ENCODE measurements around the gene PRKCI. TPM values are rescaled to one million over a fixed set of nuclear protein-coding genes. Genes with fewer than 3 reads are reported as not detected.

The PRKCI gene
- total RNA-seq, 4 donors from 2014 or later = 10.5 to 20.9 (median 14.0) TPM

GRCh38 chr3:170247875-170248274 is 25.7 kb downstream of the PRKCI start:
- Histone ChIP-seq H3K27ac (no peak overlapping the region), H3K4me1 (no peaks in the 10 kb centered on the region), H3K27me3 (no peaks in the 10 kb centered on the region), H3K36me3 (peaks cover 0 to 9% of the 10 kb centered on the region in 2 donors), H3K9me3 (no peaks in the 10 kb centered on the region), H3K4me3 (no peak overlapping the region)
- intact Hi-C loops (cut with DNase I; ENCODE audit: low total_unique reads) (no loop called here), in situ Hi-C loops (cut with MboI; ENCODE audit: low sequenced_read_pairs in 4 of 4) (no loop called here)
- ATAC-seq = no peak
- TF ChIP-seq, protein P1, sequence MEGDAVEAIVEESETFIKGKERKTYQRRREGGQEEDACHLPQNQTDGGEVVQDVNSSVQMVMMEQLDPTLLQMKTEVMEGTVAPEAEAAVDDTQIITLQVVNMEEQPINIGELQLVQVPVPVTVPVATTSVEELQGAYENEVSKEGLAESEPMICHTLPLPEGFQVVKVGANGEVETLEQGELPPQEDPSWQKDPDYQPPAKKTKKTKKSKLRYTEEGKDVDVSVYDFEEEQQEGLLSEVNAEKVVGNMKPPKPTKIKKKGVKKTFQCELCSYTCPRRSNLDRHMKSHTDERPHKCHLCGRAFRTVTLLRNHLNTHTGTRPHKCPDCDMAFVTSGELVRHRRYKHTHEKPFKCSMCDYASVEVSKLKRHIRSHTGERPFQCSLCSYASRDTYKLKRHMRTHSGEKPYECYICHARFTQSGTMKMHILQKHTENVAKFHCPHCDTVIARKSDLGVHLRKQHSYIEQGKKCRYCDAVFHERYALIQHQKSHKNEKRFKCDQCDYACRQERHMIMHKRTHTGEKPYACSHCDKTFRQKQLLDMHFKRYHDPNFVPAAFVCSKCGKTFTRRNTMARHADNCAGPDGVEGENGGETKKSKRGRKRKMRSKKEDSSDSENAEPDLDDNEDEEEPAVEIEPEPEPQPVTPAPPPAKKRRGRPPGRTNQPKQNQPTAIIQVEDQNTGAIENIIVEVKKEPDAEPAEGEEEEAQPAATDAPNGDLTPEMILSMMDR (IDR thresholded peaks at IDR 0.05 in 4 of 5, conservative IDR thresholded peaks at IDR 0.05 in 1 of 5) = no peak
- no peak for TF ChIP-seq POLR2A (IDR thresholded peaks at IDR 0.05)
- DNase-seq = no peak

GRCh38 chr3:170256597-170256996 is 34.4 kb downstream of the PRKCI start:
- no peak for DNase-seq
- Histone ChIP-seq H3K36me3 (peaks cover 0 to 12% of the 10 kb centered on the region in 2 donors), H3K27me3 (no peaks in the 10 kb centered on the region), H3K4me3 (no peak overlapping the region), H3K27ac (no peak overlapping the region), H3K9me3 (no peaks in the 10 kb centered on the region), H3K4me1 (no peaks in the 10 kb centered on the region)
- TF ChIP-seq, protein P1 (IDR thresholded peaks at IDR 0.05 in 4 of 5, conservative IDR thresholded peaks at IDR 0.05 in 1 of 5) = no peak
- no peak for TF ChIP-seq POLR2A (IDR thresholded peaks at IDR 0.05)
- intact Hi-C loops (cut with DNase I; ENCODE audit: low total_unique reads) (no loop called here), in situ Hi-C loops (cut with MboI; ENCODE audit: low sequenced_read_pairs in 4 of 4) (no loop called here)
- ATAC-seq = no peak

GRCh38 chr3:170257145-170257544 is 34.9 kb downstream of the PRKCI start:
- Histone ChIP-seq H3K36me3 (peaks cover 0 to 12% of the 10 kb centered on the region in 2 donors), H3K4me1 (no peaks in the 10 kb centered on the region), H3K9me3 (no peaks in the 10 kb centered on the region), H3K27me3 (no peaks in the 10 kb centered on the region), H3K27ac (no peak overlapping the region), H3K4me3 (no peak overlapping the region)
- intact Hi-C loops (cut with DNase I; ENCODE audit: low total_unique reads) (no loop called here), in situ Hi-C loops (cut with MboI; ENCODE audit: low sequenced_read_pairs in 4 of 4) (no loop called here)
- TF ChIP-seq POLR2A (IDR thresholded peaks at IDR 0.05) = no peak
- TF ChIP-seq, protein P1 (IDR thresholded peaks at IDR 0.05 in 4 of 5, conservative IDR thresholded peaks at IDR 0.05 in 1 of 5) = no peak
- no peak for DNase-seq
- ATAC-seq = no peak

DNA sequence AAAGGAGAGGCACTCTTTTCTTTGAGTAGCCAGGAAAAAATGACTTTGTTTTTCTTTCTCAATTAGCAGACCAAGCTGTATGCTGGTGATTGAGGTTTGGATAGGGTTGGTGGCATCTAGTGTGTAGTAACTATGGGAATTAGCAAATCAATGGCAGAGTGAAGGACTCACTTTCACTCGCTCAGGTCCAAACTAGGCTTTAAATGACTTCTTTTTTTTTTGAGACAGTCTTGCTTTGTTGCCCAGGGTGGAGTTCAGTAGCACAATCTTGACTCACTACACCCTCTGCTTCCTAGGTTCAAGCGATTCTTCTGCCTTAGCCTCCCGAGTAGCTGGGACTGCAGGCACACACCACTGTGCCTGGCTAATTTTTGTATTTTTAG is 35.9 kb downstream of the PRKCI start:
- TF ChIP-seq, protein P1 (IDR thresholded peaks at IDR 0.05 in 4 of 5, conservative IDR thresholded peaks at IDR 0.05 in 1 of 5) = no peak
- TF ChIP-seq POLR2A (IDR thresholded peaks at IDR 0.05) = no peak
- peaks cover 0 to 12% of the 10 kb centered on the region in 2 donors for H3K36me3 ChIP-seq
- H3K27me3 ChIP-seq = no peaks in the 10 kb centered on the region
- H3K27ac ChIP-seq = no peak overlapping the region
- no peak for DNase-seq
- no peak overlapping the region for H3K4me3 ChIP-seq
- intact Hi-C loops (cut with DNase I; ENCODE audit: low total_unique reads) = no loop called here
- ATAC-seq = no peak
- H3K4me1 ChIP-seq = no peaks in the 10 kb centered on the region
- in situ Hi-C loops (cut with MboI; ENCODE audit: low sequenced_read_pairs in 4 of 4) = no loop called here
- no peaks in the 10 kb centered on the region for H3K9me3 ChIP-seq

GRCh38 chr3:170259907-170260306 is 37.7 kb downstream of the PRKCI start:
- in situ Hi-C loops (cut with MboI; ENCODE audit: low sequenced_read_pairs in 4 of 4) = no loop called here
- Histone ChIP-seq H3K36me3 (peaks cover 0 to 21% of the 10 kb centered on the region in 2 donors), H3K4me3 (no peak overlapping the region), H3K9me3 (no peaks in the 10 kb centered on the region), H3K27ac (no peak overlapping the region), H3K27me3 (no peaks in the 10 kb centered on the region), H3K4me1 (no peaks in the 10 kb centered on the region)
- TF ChIP-seq, protein P1 (IDR thresholded peaks at IDR 0.05 in 4 of 5, conservative IDR thresholded peaks at IDR 0.05 in 1 of 5) = no peak
- no peak for TF ChIP-seq POLR2A (IDR thresholded peaks at IDR 0.05)
- DNase-seq (no peak), ATAC-seq (no peak)
- intact Hi-C loops (cut with DNase I; ENCODE audit: low total_unique reads) = no loop called here
